Measurements from ENCODE around the gene EARS2. TPM values are rescaled to one million over a fixed set of nuclear protein-coding genes. Genes with fewer than 3 reads are reported as not detected.
A peak's percentile ranks its signal among the peaks of the same experiment; 100 is the strongest.
"Not testable (repeated sequence)": the region's sequence is repeated elsewhere in the genome, so short reads cannot be mapped to it uniquely, and the experiment has no call there.

Gene EARS2
- total RNA-seq, 1 experiment from 2014 or later = 31.3 TPM

DNA sequence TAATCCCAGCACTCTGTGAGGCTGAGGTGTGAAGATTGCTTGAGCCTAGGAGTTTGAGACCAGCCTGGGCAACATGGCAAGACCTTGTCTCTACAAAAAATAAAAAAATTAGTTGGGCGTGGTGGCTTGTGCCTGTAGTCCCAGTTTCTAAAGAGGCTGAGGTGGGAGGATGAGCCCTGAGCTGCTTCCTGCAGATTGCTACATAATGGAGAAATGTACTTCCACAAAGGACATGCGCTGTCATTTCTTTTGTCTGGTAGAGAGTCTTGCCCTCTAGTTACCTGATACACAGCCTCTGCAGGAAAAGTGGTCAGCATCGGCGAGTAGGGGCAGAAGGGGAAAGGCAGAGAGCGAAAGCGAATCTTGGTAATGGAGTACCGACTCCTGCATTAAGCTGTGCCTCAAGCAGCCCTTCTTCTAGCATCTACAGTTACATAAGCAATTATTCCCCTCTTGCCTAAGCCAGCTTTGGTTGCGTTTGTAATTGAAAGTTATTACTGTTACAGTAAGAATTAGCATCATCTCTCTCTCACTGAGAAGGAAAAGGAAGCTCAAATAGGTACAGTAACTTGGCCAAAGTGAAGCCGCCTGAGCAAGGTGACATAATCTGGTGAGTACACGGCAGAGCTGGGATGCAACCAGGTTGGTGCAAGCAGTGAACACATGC is 28.4 kb downstream of the EARS2 start:
- DNase-seq (ENCODE audit: low read depth) = no peak

GRCh38 chr16:23527961-23528643 is 29.0 kb downstream of the EARS2 start:
- no peak for DNase-seq (ENCODE audit: low read depth)

- DNase-seq (ENCODE audit: low read depth) = no peak
Observed at GRCh38 chr16:23524886-23525285, 32.3 kb downstream of the EARS2 start.

- DNase-seq (ENCODE audit: low read depth) = no peak
Observed at GRCh38 chr16:23523876-23524385, 33.2 kb downstream of the EARS2 start.

GRCh38 chr16:23523321-23523720 is 33.8 kb downstream of the EARS2 start:
- no peak for DNase-seq (ENCODE audit: low read depth)

- DNase-seq (ENCODE audit: low read depth) = no peak
Observed at GRCh38 chr16:23521965-23522364, 35.2 kb downstream of the EARS2 start.

DNA sequence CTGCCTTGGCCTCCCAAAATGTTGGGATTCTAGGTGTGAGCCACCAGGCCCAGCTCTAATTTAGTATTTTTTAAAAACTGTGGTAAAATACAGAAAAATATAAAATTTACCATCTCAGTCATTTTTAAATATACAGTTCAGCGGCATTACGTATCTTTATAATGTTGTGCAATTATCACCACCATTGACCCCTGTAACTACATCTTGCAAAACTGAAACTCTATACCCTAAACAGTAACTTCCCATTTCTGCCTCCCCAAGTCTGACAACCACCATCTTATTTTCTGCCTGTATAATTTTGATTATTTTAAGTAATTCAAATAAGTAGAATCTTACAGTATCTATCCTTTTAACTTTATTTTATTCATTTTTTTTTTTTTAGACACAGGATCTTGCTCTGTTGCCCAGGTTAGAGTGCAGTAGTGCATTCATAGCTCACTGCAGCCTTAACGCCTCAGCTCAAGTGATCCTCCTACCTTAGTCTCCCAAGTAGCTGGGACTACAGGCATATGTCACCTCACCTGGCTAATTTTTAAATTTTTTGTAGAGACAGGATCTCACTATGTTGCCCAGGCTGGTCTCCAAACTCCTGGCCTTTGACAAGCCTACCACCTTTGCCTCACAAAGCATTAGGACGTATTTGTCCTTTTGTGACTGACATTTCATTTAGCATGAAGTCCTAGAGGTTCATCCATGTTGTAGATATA is 36.0 kb downstream of the EARS2 start:
- DNase-seq (ENCODE audit: low read depth) = no peak

DNA sequence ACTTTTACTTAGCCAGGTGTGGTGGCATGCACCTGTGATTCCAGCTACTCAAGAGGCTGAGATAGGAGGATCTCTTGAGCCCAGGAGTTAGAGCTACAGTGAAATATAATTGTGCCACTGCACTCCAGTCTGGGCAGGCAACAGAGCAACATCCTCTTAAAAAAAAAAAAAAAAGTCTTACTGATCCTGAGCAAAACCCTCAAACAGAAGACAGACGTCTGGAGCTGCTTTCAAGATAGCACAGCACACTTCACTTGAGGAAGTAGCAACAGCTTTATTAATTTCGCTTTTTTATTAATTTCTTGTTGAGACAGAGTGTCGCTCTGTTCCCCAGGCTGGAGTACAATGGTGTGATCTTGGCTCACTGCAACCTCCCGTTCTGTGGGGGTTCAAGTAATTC is 36.6 kb downstream of the EARS2 start:
- no peak for DNase-seq (ENCODE audit: low read depth)

- DNase-seq (ENCODE audit: low read depth) = no peak
Observed at GRCh38 chr16:23519282-23519681, 37.9 kb downstream of the EARS2 start.

DNA sequence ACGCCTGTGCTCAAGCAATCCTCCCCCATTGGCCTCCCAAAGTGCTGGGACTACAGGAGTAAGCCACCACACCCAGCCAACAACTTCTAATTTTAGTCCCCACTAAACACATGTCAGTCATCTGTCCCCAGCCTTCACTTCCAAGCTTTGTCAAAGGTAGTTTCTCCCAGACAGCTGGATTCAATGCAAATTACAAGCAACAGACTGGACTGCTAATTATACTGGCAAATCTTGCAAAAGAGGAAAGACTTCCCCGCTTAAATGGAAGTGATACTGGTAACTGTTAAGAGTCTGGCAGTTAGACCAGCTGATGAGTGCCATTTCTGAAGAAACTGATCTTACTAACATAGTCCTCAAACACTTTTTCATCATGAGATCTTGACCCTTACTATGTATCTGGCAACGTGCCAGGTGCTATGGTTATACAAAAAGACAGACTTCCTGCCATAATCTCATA is 38.7 kb downstream of the EARS2 start:
- DNase-seq (ENCODE audit: low read depth) = no peak

- DNase-seq (ENCODE audit: low read depth) = no peak
Observed at GRCh38 chr16:23516366-23517137, 40.6 kb downstream of the EARS2 start.

GRCh38 chr16:23515881-23516280 is 41.3 kb downstream of the EARS2 start:
- no peak for DNase-seq (ENCODE audit: low read depth)

GRCh38 chr16:23514381-23515152 is 42.6 kb downstream of the EARS2 start:
- DNase-seq (ENCODE audit: low read depth) = no peak

- DNase-seq (ENCODE audit: low read depth) = no peak
Observed at GRCh38 chr16:23512168-23512695, 44.9 kb downstream of the EARS2 start.

GRCh38 chr16:23511731-23512130 is 45.4 kb downstream of the EARS2 start:
- DNase-seq (ENCODE audit: low read depth) = no peak

DNA sequence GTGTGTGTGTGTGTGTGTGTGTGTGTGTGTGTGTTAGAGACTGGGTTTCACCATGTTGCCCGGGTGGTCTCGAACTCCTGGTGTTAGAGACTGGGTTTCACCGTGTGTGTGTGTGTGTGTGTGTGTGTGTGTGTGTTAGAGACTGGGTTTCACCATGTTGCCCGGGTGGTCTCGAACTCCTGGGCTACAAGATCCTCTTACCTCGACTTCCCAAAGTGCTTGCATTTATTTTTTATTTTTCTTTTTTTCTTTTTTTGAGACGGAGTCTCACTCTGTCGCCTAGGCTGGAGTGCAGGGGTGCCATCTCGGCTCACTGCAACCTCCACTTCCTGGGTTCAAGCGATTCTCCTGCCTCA is 46.3 kb downstream of the EARS2 start:
- not testable (repeated sequence) for DNase-seq (ENCODE audit: low read depth)

DNA sequence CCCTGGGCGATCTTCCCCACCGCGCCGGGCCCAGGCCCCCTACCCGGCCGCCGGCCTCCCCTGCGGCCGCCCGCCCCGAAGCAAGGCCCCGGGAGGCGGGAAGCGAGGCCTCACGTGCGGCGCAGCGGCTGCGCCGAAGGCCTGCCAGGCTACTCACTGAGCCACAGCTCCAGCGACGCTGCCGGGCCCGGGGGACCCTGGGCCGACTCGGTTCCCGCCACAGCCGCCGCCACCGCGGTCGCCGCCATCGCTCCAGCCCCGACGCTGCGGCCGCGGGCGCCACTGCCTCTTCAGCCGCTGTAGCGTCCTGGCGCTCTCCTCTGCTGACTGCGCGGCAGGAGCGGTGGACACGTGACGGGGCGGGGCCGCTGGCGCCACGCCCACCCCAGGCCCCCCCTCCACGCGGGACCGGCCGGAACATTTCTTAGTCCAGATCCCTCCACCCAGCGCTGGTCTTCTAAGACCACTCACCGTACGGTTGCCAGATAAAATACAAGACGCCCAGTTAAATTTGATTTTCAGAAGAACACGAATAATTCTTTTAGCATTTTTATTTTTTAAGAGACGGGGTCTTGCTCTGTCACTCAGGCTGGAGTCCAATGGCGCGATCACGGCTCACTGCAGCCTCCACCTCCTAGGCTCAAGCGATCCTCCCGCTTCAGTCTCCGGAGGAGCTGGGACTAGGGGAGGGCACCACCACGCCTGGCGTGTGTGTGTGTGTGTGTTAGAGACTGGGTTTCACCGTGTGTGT is 46.8 kb downstream of the EARS2 start, which contains the start of gene GGA2:
Gene GGA2, minus strand, starts transcription at position 331 of the 751 bp plus-strand sequence. Its CDS starts 83 bp downstream, at position 248.
- peak; percentile 73 for DNase-seq (ENCODE audit: low read depth)

DNA sequence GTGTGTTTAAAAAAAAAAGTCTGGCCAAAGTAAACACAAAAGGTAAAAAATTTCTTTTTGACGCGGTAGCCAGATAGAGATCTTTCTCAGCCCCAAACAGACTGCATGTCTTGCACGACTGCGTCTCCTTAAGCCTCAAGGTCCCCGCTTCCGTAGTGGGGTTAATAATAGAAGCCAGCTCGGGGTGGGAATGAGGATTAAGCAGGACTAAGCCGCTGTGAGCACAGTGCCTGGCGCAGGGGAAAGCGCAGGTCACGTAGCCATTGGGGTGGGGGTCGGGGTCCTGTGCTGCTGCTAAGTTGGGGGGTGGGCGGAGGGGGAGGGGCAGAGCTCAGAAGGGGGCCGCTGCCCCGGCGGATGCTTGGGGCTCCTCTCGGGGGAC is 47.4 kb downstream of the EARS2 start:
- DNase-seq (ENCODE audit: low read depth) = no peak

DNA sequence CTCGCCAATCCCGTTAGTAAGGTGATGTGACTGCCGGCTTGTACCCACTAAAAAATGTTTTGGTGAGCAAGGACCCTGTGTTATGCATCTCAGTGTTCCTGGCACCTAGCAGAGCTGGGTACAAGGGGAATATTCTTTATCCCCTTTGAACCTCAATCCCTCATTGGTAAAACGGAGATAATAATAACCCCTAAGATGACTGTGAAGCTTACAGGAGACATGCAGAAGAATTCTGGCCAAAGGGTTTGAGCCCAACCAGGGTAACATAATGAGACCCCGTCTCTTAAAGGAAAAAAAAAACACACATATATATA is 47.8 kb downstream of the EARS2 start:
- no peak for DNase-seq (ENCODE audit: low read depth)
